ENCODE data around the gene AHI1. TPM values are rescaled to one million over a fixed set of nuclear protein-coding genes. Genes with fewer than 3 reads are reported as not detected.

AHI1 gene
- polyA plus RNA-seq, 2 donors, result 3.9 to 8.8 TPM

GRCh38 chr6:135314543-135314942 is 183.0 kb downstream of the AHI1 start:
- Histone ChIP-seq H3K9me3 (ENCODE audit: control insufficient read depth in 2 of 2, insufficient read depth in 1 of 2, low read depth in 1 of 2, low read length in 1 of 2) (no peaks in the 10 kb centered on the region), H3K27ac (ENCODE audit: low read depth in 2 of 2, low read length in 1 of 2) (no peak overlapping the region)
- WGBS, 2 donors, result 91 to 100% methylated on average over 1 of the region's 1 CpG

GRCh38 chr6:135311446-135312200 is 185.9 kb downstream of the AHI1 start:
- Histone ChIP-seq H3K4me1 (ENCODE audit: control insufficient read depth in 2 of 2, insufficient read depth in 2 of 2, low read length in 1 of 2) (peaks cover 0 to 3% of the 10 kb centered on the region in 2 donors), H3K4me3 (ENCODE audit: low read depth in 1 of 2, low read length in 2 of 2) (no peak overlapping the region), H3K27me3 (ENCODE audit: control insufficient read depth in 1 of 2, insufficient read depth in 2 of 2, low read length in 2 of 2) (no peaks in the 10 kb centered on the region), H3K36me3 (ENCODE audit: control insufficient read depth in 2 of 2, insufficient read depth in 2 of 2, low read length in 1 of 2) (no peaks in the 10 kb centered on the region), H3K9me3 (ENCODE audit: control insufficient read depth in 2 of 2, insufficient read depth in 1 of 2, low read depth in 1 of 2, low read length in 1 of 2) (no peaks in the 10 kb centered on the region), H3K27ac (ENCODE audit: low read depth in 2 of 2, low read length in 1 of 2) (no peak overlapping the region)
- WGBS, 2 donors, result 62 to 67% methylated on average over 4 of the region's 4 CpGs

More at GRCh38 chr6:135314543-135314942, 183.0 kb downstream of the AHI1 start:
- H3K36me3 ChIP-seq (ENCODE audit: control insufficient read depth in 2 of 2, insufficient read depth in 2 of 2, low read length in 1 of 2), result no peaks in the 10 kb centered on the region
- H3K4me1 ChIP-seq (ENCODE audit: control insufficient read depth in 2 of 2, insufficient read depth in 2 of 2, low read length in 1 of 2), result peaks cover 0 to 3% of the 10 kb centered on the region in 2 donors
- no peaks in the 10 kb centered on the region for H3K27me3 ChIP-seq (ENCODE audit: control insufficient read depth in 1 of 2, insufficient read depth in 2 of 2, low read length in 2 of 2)
- no peak overlapping the region for H3K4me3 ChIP-seq (ENCODE audit: low read depth in 1 of 2, low read length in 2 of 2)

GRCh38 chr6:135310291-135310690 is 187.2 kb downstream of the AHI1 start:
- no peaks in the 10 kb centered on the region for H3K36me3 ChIP-seq (ENCODE audit: control insufficient read depth in 2 of 2, insufficient read depth in 2 of 2, low read length in 1 of 2)
- H3K9me3 ChIP-seq (ENCODE audit: control insufficient read depth in 2 of 2, insufficient read depth in 1 of 2, low read depth in 1 of 2, low read length in 1 of 2), result no peaks in the 10 kb centered on the region
- peaks cover 0 to 3% of the 10 kb centered on the region in 2 donors for H3K4me1 ChIP-seq (ENCODE audit: control insufficient read depth in 2 of 2, insufficient read depth in 2 of 2, low read length in 1 of 2)
- no peak overlapping the region for H3K27ac ChIP-seq (ENCODE audit: low read depth in 2 of 2, low read length in 1 of 2)
- H3K4me3 ChIP-seq (ENCODE audit: low read depth in 1 of 2, low read length in 2 of 2), result no peak overlapping the region
- no peaks in the 10 kb centered on the region for H3K27me3 ChIP-seq (ENCODE audit: control insufficient read depth in 1 of 2, insufficient read depth in 2 of 2, low read length in 2 of 2)
- WGBS, 2 donors, result 67 to 68% methylated on average over 1 of the region's 1 CpG

GRCh38 chr6:135306740-135307420 is 190.7 kb downstream of the AHI1 start:
- no peak overlapping the region for H3K4me3 ChIP-seq (ENCODE audit: low read depth in 1 of 2, low read length in 2 of 2)
- H3K9me3 ChIP-seq (ENCODE audit: control insufficient read depth in 2 of 2, insufficient read depth in 1 of 2, low read depth in 1 of 2, low read length in 1 of 2), result no peaks in the 10 kb centered on the region
- no peaks in the 10 kb centered on the region for H3K36me3 ChIP-seq (ENCODE audit: control insufficient read depth in 2 of 2, insufficient read depth in 2 of 2, low read length in 1 of 2)
- no peaks in the 10 kb centered on the region for H3K27me3 ChIP-seq (ENCODE audit: control insufficient read depth in 1 of 2, insufficient read depth in 2 of 2, low read length in 2 of 2)
- no peak overlapping the region for H3K27ac ChIP-seq (ENCODE audit: low read depth in 2 of 2, low read length in 1 of 2)
- 64 to 79% methylated on average over 5 of the region's 5 CpGs for WGBS, 2 donors
- no peaks in the 10 kb centered on the region for H3K4me1 ChIP-seq (ENCODE audit: control insufficient read depth in 2 of 2, insufficient read depth in 2 of 2, low read length in 1 of 2)

GRCh38 chr6:135306166-135306565 is 191.4 kb downstream of the AHI1 start:
- no peaks in the 10 kb centered on the region for H3K27me3 ChIP-seq (ENCODE audit: control insufficient read depth in 1 of 2, insufficient read depth in 2 of 2, low read length in 2 of 2)
- H3K27ac ChIP-seq (ENCODE audit: low read depth in 2 of 2, low read length in 1 of 2), result no peak overlapping the region
- WGBS, 2 donors, result 88% methylated on average over 2 of the region's 2 CpGs
- no peaks in the 10 kb centered on the region for H3K36me3 ChIP-seq (ENCODE audit: control insufficient read depth in 2 of 2, insufficient read depth in 2 of 2, low read length in 1 of 2)
- no peaks in the 10 kb centered on the region for H3K9me3 ChIP-seq (ENCODE audit: control insufficient read depth in 2 of 2, insufficient read depth in 1 of 2, low read depth in 1 of 2, low read length in 1 of 2)
- H3K4me3 ChIP-seq (ENCODE audit: low read depth in 1 of 2, low read length in 2 of 2), result no peak overlapping the region
- no peaks in the 10 kb centered on the region for H3K4me1 ChIP-seq (ENCODE audit: control insufficient read depth in 2 of 2, insufficient read depth in 2 of 2, low read length in 1 of 2)

GRCh38 chr6:135305684-135306083 is 191.9 kb downstream of the AHI1 start:
- Histone ChIP-seq H3K36me3 (ENCODE audit: control insufficient read depth in 2 of 2, insufficient read depth in 2 of 2, low read length in 1 of 2) (no peaks in the 10 kb centered on the region), H3K4me3 (ENCODE audit: low read depth in 1 of 2, low read length in 2 of 2) (no peak overlapping the region), H3K27me3 (ENCODE audit: control insufficient read depth in 1 of 2, insufficient read depth in 2 of 2, low read length in 2 of 2) (no peaks in the 10 kb centered on the region), H3K27ac (ENCODE audit: low read depth in 2 of 2, low read length in 1 of 2) (no peak overlapping the region), H3K9me3 (ENCODE audit: control insufficient read depth in 2 of 2, insufficient read depth in 1 of 2, low read depth in 1 of 2, low read length in 1 of 2) (no peaks in the 10 kb centered on the region), H3K4me1 (ENCODE audit: control insufficient read depth in 2 of 2, insufficient read depth in 2 of 2, low read length in 1 of 2) (no peaks in the 10 kb centered on the region)
- WGBS, 2 donors, result 91 to 97% methylated on average over 1 of the region's 1 CpG

GRCh38 chr6:135304883-135305282 is 192.7 kb downstream of the AHI1 start:
- Histone ChIP-seq H3K4me1 (ENCODE audit: control insufficient read depth in 2 of 2, insufficient read depth in 2 of 2, low read length in 1 of 2) (no peaks in the 10 kb centered on the region), H3K4me3 (ENCODE audit: low read depth in 1 of 2, low read length in 2 of 2) (no peak overlapping the region), H3K27ac (ENCODE audit: low read depth in 2 of 2, low read length in 1 of 2) (no peak overlapping the region), H3K27me3 (ENCODE audit: control insufficient read depth in 1 of 2, insufficient read depth in 2 of 2, low read length in 2 of 2) (no peaks in the 10 kb centered on the region), H3K36me3 (ENCODE audit: control insufficient read depth in 2 of 2, insufficient read depth in 2 of 2, low read length in 1 of 2) (no peaks in the 10 kb centered on the region), H3K9me3 (ENCODE audit: control insufficient read depth in 2 of 2, insufficient read depth in 1 of 2, low read depth in 1 of 2, low read length in 1 of 2) (no peaks in the 10 kb centered on the region)
- WGBS, 2 donors, result 98 to 99% methylated on average over 4 of the region's 4 CpGs

- H3K4me3 ChIP-seq (ENCODE audit: low read depth in 1 of 2, low read length in 2 of 2), result no peak overlapping the region
- no peaks in the 10 kb centered on the region for H3K4me1 ChIP-seq (ENCODE audit: control insufficient read depth in 2 of 2, insufficient read depth in 2 of 2, low read length in 1 of 2)
- H3K27ac ChIP-seq (ENCODE audit: low read depth in 2 of 2, low read length in 1 of 2), result no peak overlapping the region
- H3K27me3 ChIP-seq (ENCODE audit: control insufficient read depth in 1 of 2, insufficient read depth in 2 of 2, low read length in 2 of 2), result no peaks in the 10 kb centered on the region
- no peaks in the 10 kb centered on the region for H3K9me3 ChIP-seq (ENCODE audit: control insufficient read depth in 2 of 2, insufficient read depth in 1 of 2, low read depth in 1 of 2, low read length in 1 of 2)
- H3K36me3 ChIP-seq (ENCODE audit: control insufficient read depth in 2 of 2, insufficient read depth in 2 of 2, low read length in 1 of 2), result no peaks in the 10 kb centered on the region
Measured at GRCh38 chr6:135301304-135301703, 196.2 kb downstream of the AHI1 start.

GRCh38 chr6:135300576-135300975 is 197.0 kb downstream of the AHI1 start:
- Histone ChIP-seq H3K4me3 (ENCODE audit: low read depth in 1 of 2, low read length in 2 of 2) (no peak overlapping the region), H3K27ac (ENCODE audit: low read depth in 2 of 2, low read length in 1 of 2) (no peak overlapping the region), H3K27me3 (ENCODE audit: control insufficient read depth in 1 of 2, insufficient read depth in 2 of 2, low read length in 2 of 2) (no peaks in the 10 kb centered on the region), H3K4me1 (ENCODE audit: control insufficient read depth in 2 of 2, insufficient read depth in 2 of 2, low read length in 1 of 2) (no peaks in the 10 kb centered on the region), H3K36me3 (ENCODE audit: control insufficient read depth in 2 of 2, insufficient read depth in 2 of 2, low read length in 1 of 2) (no peaks in the 10 kb centered on the region), H3K9me3 (ENCODE audit: control insufficient read depth in 2 of 2, insufficient read depth in 1 of 2, low read depth in 1 of 2, low read length in 1 of 2) (no peaks in the 10 kb centered on the region)

GRCh38 chr6:135299256-135299655 is 198.3 kb downstream of the AHI1 start:
- no peak overlapping the region for H3K27ac ChIP-seq (ENCODE audit: low read depth in 2 of 2, low read length in 1 of 2)
- H3K9me3 ChIP-seq (ENCODE audit: control insufficient read depth in 2 of 2, insufficient read depth in 1 of 2, low read depth in 1 of 2, low read length in 1 of 2), result no peaks in the 10 kb centered on the region
- H3K4me1 ChIP-seq (ENCODE audit: control insufficient read depth in 2 of 2, insufficient read depth in 2 of 2, low read length in 1 of 2), result no peaks in the 10 kb centered on the region
- 85 to 86% methylated on average over 2 of the region's 2 CpGs for WGBS, 2 donors
- no peaks in the 10 kb centered on the region for H3K36me3 ChIP-seq (ENCODE audit: control insufficient read depth in 2 of 2, insufficient read depth in 2 of 2, low read length in 1 of 2)
- H3K4me3 ChIP-seq (ENCODE audit: low read depth in 1 of 2, low read length in 2 of 2), result no peak overlapping the region
- no peaks in the 10 kb centered on the region for H3K27me3 ChIP-seq (ENCODE audit: control insufficient read depth in 1 of 2, insufficient read depth in 2 of 2, low read length in 2 of 2)

Data from esophagus (tissue), 2 donors.